Keratinocyte (primary cell): ENCODE data around the gene NSUN4.

Source experiments
- CTCF ChIP-seq, 3 experiments: IDR thresholded peaks in 1 of 3; conservative IDR thresholded peaks in 1 of 3; optimal IDR thresholded peaks in 1 of 3; 2 replicates in 2 of 3; 3 replicates in 1 of 3; pipeline versions ENCODE3 to v1.5.1; 2011; ENCODE audit warnings: low read length in 3 of 3, mild to moderate bottlenecking in 3 of 3, moderate library complexity in 2 of 3, control low read depth in 1 of 3, inconsistent platforms in 1 of 3; ENCODE audit not compliant: insufficient read depth in 2 of 3; ENCODE audit errors: extremely low read depth in 1 of 3
- EZH2 ChIP-seq: IDR thresholded peaks from one replicate; pipeline ENCODE4 v1.6.1; 2012; ENCODE audit warnings: inconsistent platforms, mild to moderate bottlenecking, low read length, moderate library complexity

- TF ChIP-seq EZH2 (no peak), CTCF (optimal IDR thresholded peaks at IDR 0.05 in 1 of 3, IDR thresholded peaks at IDR 0.05 in 1 of 3, conservative IDR thresholded peaks at IDR 0.05 in 1 of 3; ENCODE audit: extremely low read depth in 1 of 3, insufficient read depth in 2 of 3, low read length in 3 of 3) (no peak)
Observed at GRCh38 chr1:46352363-46352762, 11.8 kb downstream of the NSUN4 start.
